H1 (cell line): ENCODE measurements around the gene PPFIBP2. TPM values are rescaled to one million over a fixed set of nuclear protein-coding genes. Genes with fewer than 3 reads are reported as not detected.

ENCODE experiments used
- CTBP2 ChIP-seq: IDR thresholded peaks from 2 replicates; pipeline ENCODE4 v1.7.0; 2011; ENCODE audit warnings: borderline replicate concordance, mild to moderate bottlenecking, moderate library complexity, mixed read lengths, low read length; ENCODE audit not compliant: insufficient read depth, insufficient read length
- polyA plus RNA-seq, 7 experiments: library from polyadenylated mRNA; depleted of rRNA in 3 of 7; stranded (reverse) in 5 of 7; unstranded in 2 of 7; fragments of >200 nt in 5 of 7; fragments of 200-250 nt in 2 of 7; gene quantifications; 1 replicate in 5 of 7; 2 replicates in 1 of 7; 4 replicates in 1 of 7; pipeline versions ENCODE4 v1.2.1 to v1.2.3, GENCODE V29; 2011 to 2013; ENCODE audit warnings: missing spikeins in 2 of 7, mixed read lengths in 2 of 7
- total RNA-seq: library from RNA; stranded (reverse); fragmentation: NEBNext Ultra II Directional; extraction: Animal tissue kit (Norgen Biotek cat#: 25700); gene quantifications from 2 replicates; pipeline ENCODE4 v1.2.1, GENCODE V29; 2021

The PPFIBP2 gene
- total and polyA plus RNA-seq, 2 of the 8 experiments (the other 6 are each of a cell fraction or from before 2014, with no cell fraction given) = 5.5 to 9.8 TPM

- no peak for TF ChIP-seq CTBP2
These were observed 69.4 kb downstream of the PPFIBP2 start (continued) for GRCh38 chr11:7583248-7583647.
